Keratinocyte (primary cell): ENCODE data around the gene AAGAB. TPM values are rescaled to one million over a fixed set of nuclear protein-coding genes. Genes with fewer than 3 reads are reported as not detected.

Experiments
- DNase-seq: peaks from one replicate; pipeline ENCODE4 v3.0.0-alpha.2; 2011; ENCODE audit warnings: low read depth, missing footprints, low spot score
- FAIRE-seq: peaks from 2 replicates; lab custom pipeline; 2011; peaks lifted over from hg19 to GRCh38; lab: Jason Lieb, UNC
- H2AFZ ChIP-seq: 2 replicates; pipeline ENCODE4 v1.6.0; 2012; ENCODE audit warnings: low read length, control low read depth, inconsistent platforms; ENCODE audit not compliant: control insufficient read depth
- H3K27ac ChIP-seq: 2 replicates; pipeline ENCODE4 v1.5.1; 2011; ENCODE audit warnings: low read length; ENCODE audit not compliant: control insufficient read depth, insufficient read depth
- H3K27me3 ChIP-seq: 3 replicates; pipeline ENCODE4 v1.6.0; 2011; ENCODE audit warnings: low read length; ENCODE audit not compliant: control insufficient read depth, insufficient read depth; ENCODE audit errors: extremely low read depth
- H3K36me3 ChIP-seq, 2 experiments: 2 replicates in 1 of 2; 3 replicates in 1 of 2; pipeline ENCODE4 v1.5.1; 2011; ENCODE audit warnings: low read length in 2 of 2, mild to moderate bottlenecking in 1 of 2; ENCODE audit not compliant: control insufficient read depth in 2 of 2, insufficient read depth in 2 of 2; ENCODE audit errors: extremely low read depth in 1 of 2
- H3K4me1 ChIP-seq: 3 replicates; pipeline ENCODE4 v1.5.1; 2011; ENCODE audit warnings: low read length; ENCODE audit not compliant: control insufficient read depth, insufficient read depth; ENCODE audit errors: extremely low read depth
- H3K4me2 ChIP-seq: 3 replicates; pipeline ENCODE4 v1.6.0; 2011; ENCODE audit warnings: low read depth, low read length; ENCODE audit not compliant: control insufficient read depth, insufficient read depth; ENCODE audit errors: extremely low read depth
- H3K4me3 ChIP-seq, 3 experiments: fragments of 200-600 bp in 1 of 3; sonication (generic) in 1 of 3; 2 replicates in 2 of 3; 3 replicates in 1 of 3; pipeline ENCODE4 v1.5.1; 2011 to 2016; ENCODE audit warnings: low read length in 3 of 3, mild to moderate bottlenecking in 3 of 3, control low read depth in 2 of 3, inconsistent platforms in 1 of 3, low read depth in 1 of 3, mixed read lengths in 1 of 3, mixed run types in 1 of 3, moderate library complexity in 1 of 3; ENCODE audit not compliant: control insufficient read depth in 2 of 3, insufficient read depth in 2 of 3; ENCODE audit errors: extremely low read depth in 1 of 3
- H3K79me2 ChIP-seq: 2 replicates; pipeline ENCODE4 v1.6.0; 2012; ENCODE audit warnings: low read length; ENCODE audit not compliant: control insufficient read depth, insufficient read depth
- H3K9ac ChIP-seq: 3 replicates; pipeline ENCODE4 v1.6.0; 2011; ENCODE audit warnings: low read length; ENCODE audit not compliant: control insufficient read depth, insufficient read depth; ENCODE audit errors: extremely low read depth
- H3K9me1 ChIP-seq: 3 replicates; pipeline ENCODE4 v1.6.0; 2011; ENCODE audit warnings: low read length; ENCODE audit not compliant: control insufficient read depth, insufficient read depth; ENCODE audit errors: extremely low read depth
- H3K9me3 ChIP-seq: 2 replicates; pipeline ENCODE4 v1.5.1; 2012; ENCODE audit warnings: low read depth, low read length; ENCODE audit not compliant: control insufficient read depth
- H4K20me1 ChIP-seq: 3 replicates; pipeline ENCODE4 v1.6.0; 2011; ENCODE audit warnings: low read length; ENCODE audit not compliant: control insufficient read depth, insufficient read depth; ENCODE audit errors: extremely low read depth
- CTCF ChIP-seq, 3 experiments: IDR thresholded peaks in 1 of 3; conservative IDR thresholded peaks in 1 of 3; optimal IDR thresholded peaks in 1 of 3; 2 replicates in 2 of 3; 3 replicates in 1 of 3; pipeline versions ENCODE3 to v1.5.1; 2011; ENCODE audit warnings: low read length in 3 of 3, mild to moderate bottlenecking in 3 of 3, moderate library complexity in 2 of 3, control low read depth in 1 of 3, inconsistent platforms in 1 of 3; ENCODE audit not compliant: insufficient read depth in 2 of 3; ENCODE audit errors: extremely low read depth in 1 of 3
- EZH2 ChIP-seq: IDR thresholded peaks from one replicate; pipeline ENCODE4 v1.6.1; 2012; ENCODE audit warnings: inconsistent platforms, mild to moderate bottlenecking, low read length, moderate library complexity
- dilution Hi-C: fragments of 300-500 bp; cut with MboI; formaldehyde crosslinking; loops from one replicate; pipeline ENCODE4 v1.7.0; 2020; ENCODE audit warnings: low sequenced_read_pairs; ENCODE audit not compliant: extremely low pct_ligation_motif_present
- polyA plus RNA-seq, 5 experiments: library from polyadenylated mRNA; depleted of rRNA in 3 of 5; stranded (reverse) in 3 of 5; stranded (forward) in 1 of 5; unstranded in 1 of 5; fragments of >200 nt; gene quantifications; 1 replicate in 1 of 5; 2 replicates in 3 of 5; 3 replicates in 1 of 5; pipeline versions ENCODE4 v1.2.1 to v1.2.3, GENCODE V29; 2011 to 2012; ENCODE audit warnings: missing spikeins in 2 of 5, low read depth in 1 of 5, low replicate concordance in 1 of 5

AAGAB gene
- polyA plus RNA-seq, 1 donor (not counting 4 experiments of a cell fraction or from before 2014, with no cell fraction given), result 82.7 TPM

- Histone ChIP-seq H4K20me1 (no peaks in the 10 kb centered on the region), H3K4me3 (no peak overlapping the region), H3K27me3 (no peaks in the 10 kb centered on the region), H3K4me1 (no peaks in the 10 kb centered on the region), H3K9ac (no peak overlapping the region), H2AFZ (no peak overlapping the region), H3K36me3 (peaks cover 14 to 23% of the 10 kb centered on the region in 2 experiments), H3K9me1 (no peaks in the 10 kb centered on the region), H3K27ac (no peak overlapping the region), H3K79me2 (no peaks in the 10 kb centered on the region), H3K4me2 (no peak overlapping the region), H3K9me3 (no peaks in the 10 kb centered on the region)
- dilution Hi-C loops, result no loop called here
- no peak for FAIRE-seq
- TF ChIP-seq CTCF (optimal IDR thresholded peaks at IDR 0.05 in 1 of 3, IDR thresholded peaks at IDR 0.05 in 1 of 3, conservative IDR thresholded peaks at IDR 0.05 in 1 of 3; ENCODE audit: extremely low read depth in 1 of 3, insufficient read depth in 2 of 3, low read length in 3 of 3) (no peak), EZH2 (no peak)
- no peak for DNase-seq
Observed at GRCh38 chr15:67197364-67197695, 57.1 kb downstream of the AAGAB start.

DNA sequence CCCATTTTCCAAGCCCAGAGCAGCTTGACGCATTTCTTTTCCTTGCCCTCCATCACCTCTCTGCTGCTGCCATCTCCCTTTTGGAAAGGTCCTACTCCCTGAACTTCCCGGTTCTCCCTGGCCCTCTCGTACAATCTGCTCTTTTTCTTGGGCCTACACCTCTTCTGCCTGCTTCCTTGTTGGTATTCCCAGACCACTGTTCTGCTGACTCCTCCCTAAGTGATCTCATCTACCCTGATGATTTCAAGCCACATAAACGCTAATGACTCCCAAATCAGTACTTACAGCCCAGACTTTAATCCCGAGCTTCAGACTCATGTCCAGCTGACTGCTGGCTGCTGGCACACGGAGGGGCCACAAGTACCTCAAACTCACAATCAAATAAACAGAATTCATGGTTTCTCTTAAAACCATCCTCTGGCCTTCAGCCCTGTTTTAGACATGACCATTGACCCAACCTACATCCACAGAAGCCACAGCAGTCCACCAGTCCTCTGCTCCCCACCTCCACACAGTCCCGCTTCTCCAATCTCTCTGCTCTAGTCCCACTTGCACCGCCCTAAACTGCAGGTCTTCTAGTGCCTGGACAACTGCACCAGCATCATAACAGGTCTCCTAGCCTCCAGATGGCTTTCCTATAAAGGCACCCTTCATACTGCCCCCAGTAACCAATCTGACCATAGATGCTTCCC lies 57.6 kb downstream of the AAGAB start:
- TF ChIP-seq CTCF (optimal IDR thresholded peaks at IDR 0.05 in 1 of 3, IDR thresholded peaks at IDR 0.05 in 1 of 3, conservative IDR thresholded peaks at IDR 0.05 in 1 of 3; ENCODE audit: extremely low read depth in 1 of 3, insufficient read depth in 2 of 3, low read length in 3 of 3) (no peak), EZH2 (no peak)

More for the DNA sequence above, 57.6 kb downstream of the AAGAB start:
- Histone ChIP-seq H3K9me1 (no peaks in the 10 kb centered on the region), H3K4me3 (no peak overlapping the region), H3K36me3 (peaks cover 16 to 22% of the 10 kb centered on the region in 2 experiments), H3K27ac (no peak overlapping the region), H3K9ac (no peak overlapping the region), H3K9me3 (no peaks in the 10 kb centered on the region), H2AFZ (no peak overlapping the region), H3K4me1 (no peaks in the 10 kb centered on the region), H4K20me1 (no peaks in the 10 kb centered on the region), H3K27me3 (no peaks in the 10 kb centered on the region), H3K79me2 (no peaks in the 10 kb centered on the region), H3K4me2 (no peak overlapping the region)
- DNase-seq (no peak), FAIRE-seq (no peak)
- dilution Hi-C loops, result no loop called here
